T-helper 1 cell treated with Interleukin-12 subunit alpha and Interleukin-12 subunit beta and Interleukin-4 antibody, amounts not matched to agents 30 ng/mL and 1 ng/mL, for 36 hours (primary cell): ENCODE results near the gene PNLIP. TPM values are rescaled to one million over a fixed set of nuclear protein-coding genes. Genes with fewer than 3 reads are reported as not detected.

ENCODE experiments used
- intact Hi-C: fragments of 100-400 bp; cut with micrococcal nuclease; formaldehyde crosslinking; loops from one replicate; pipeline ENCODE4 v1.15.1; 2024
- total RNA-seq: library from RNA; stranded (reverse); gene quantifications from 2 replicates; pipeline ENCODE4 v1.2.3, GENCODE V29; 2022

The PNLIP gene
- total RNA-seq, 1 donor from 2014 or later, result not detected

DNA sequence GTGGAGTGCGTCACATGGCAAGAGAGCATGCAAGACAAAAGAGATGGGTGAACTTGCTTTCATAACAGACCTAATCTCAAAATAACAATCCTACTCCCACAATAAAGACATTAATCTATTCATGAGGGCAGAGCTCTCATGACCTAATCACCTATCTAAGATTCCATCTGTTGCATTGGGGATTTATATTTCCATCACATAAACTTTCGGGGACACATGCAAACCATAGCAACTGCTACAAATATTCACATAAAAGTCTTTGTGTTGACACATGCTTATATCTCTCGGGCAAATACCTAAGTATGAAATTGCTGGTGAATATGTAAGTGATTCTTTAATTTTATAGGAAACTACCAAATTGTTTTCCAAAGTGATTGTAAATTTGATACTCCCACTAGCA, 29.1 kb downstream of the PNLIP start:
- intact Hi-C loops, result no loop called here

- intact Hi-C loops, result no loop called here
These were observed 42.3 kb downstream of the PNLIP start for GRCh38 chr10:116587878-116588591.

DNA sequence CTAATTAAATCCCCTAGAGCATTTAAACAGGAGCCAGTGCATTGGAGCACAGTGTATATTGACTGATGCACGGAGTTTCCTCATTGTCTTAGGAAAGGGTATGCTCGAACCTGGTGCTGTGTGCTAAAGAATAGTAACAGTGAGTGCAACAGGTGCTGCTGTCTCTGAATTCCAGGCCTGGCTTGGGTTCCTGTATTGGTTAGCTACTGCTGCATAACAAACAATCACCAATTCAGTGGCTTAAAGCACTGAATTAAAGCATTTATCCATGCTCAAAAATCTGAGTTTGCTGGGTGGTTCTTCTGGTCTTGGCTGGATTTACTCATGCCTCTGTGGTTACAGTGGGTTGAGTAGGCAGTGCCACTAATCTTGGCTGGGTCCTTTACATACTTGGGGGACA, 43.3 kb downstream of the PNLIP start:
- intact Hi-C loops, result no loop called here

GRCh38 chr10:116589926-116590325, 44.2 kb downstream of the PNLIP start:
- intact Hi-C loops, result no loop called here

DNA sequence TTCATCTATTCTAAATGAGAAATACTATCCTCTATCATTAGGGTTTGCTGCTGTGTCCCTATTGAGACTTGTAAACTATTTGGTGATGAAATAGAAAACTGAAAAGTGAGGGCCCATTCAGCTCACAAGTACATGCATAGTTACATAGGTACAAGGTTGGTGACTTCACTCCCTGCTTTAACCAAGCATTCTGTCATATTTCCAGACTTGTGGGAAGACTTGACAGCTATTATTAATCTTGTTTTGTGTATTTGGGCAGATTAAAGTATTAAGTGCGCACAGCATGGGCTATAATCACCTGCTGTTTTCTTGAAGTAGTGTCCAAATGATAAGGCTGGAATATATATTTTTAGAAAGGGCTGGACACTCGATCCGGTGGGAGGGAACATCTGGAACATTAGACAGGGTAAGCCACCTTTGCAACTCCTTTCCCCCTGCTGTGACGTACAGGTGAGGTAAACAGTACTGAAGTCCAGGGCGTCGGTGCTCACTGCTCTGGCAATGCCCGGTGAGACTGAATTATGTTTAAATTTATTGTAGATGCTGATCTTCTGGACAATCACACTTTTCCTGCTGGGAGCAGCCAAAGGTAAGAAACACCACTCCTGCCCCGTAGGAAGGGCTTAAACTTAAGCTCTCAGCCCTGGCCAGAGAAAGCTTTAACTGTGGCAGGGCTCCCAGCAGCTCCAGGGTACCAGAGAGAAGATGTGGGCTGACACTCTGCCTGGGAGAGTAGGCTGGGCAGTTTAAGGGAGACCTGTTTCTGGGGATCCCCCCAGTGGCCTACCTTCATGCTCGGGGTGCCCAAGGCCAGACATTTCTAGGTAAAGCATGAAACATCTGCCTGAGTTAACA, 45.1 kb downstream of the PNLIP start, which contains the start of gene PNLIPRP1:
Gene PNLIPRP1 (plus strand): TSS at position 370 of the 855 bp plus-strand sequence. CDS start 171 bp downstream, at position 541.
- intact Hi-C loops, result no loop called here

DNA sequence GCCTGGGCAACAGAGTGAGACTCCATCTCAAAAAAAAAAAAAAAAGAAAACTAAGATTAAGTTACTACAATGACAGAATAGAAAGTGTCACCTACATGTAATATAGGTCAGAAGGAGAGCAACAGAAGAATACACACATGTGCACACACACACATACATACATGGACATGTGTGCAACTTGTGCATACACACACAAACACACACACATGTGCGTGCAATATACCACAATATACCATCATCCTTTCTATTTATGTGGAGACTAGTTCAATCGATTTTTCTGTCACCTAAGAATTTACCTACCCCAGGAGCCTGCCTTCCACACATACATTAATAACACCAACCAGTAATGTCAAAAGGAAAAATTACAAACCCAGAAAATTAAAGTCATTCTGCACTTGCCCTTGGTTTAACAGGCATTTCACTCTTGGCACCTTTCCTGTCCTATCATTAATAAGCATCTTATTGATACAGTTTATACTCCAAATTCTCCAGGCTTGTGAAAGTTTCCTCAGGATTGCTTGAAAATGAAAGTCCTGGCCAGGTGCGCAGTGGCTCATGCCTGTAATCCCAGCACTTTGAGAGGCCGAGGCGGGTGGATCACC, 47.5 kb downstream of the PNLIP start:
- intact Hi-C loops, result no loop called here

DNA sequence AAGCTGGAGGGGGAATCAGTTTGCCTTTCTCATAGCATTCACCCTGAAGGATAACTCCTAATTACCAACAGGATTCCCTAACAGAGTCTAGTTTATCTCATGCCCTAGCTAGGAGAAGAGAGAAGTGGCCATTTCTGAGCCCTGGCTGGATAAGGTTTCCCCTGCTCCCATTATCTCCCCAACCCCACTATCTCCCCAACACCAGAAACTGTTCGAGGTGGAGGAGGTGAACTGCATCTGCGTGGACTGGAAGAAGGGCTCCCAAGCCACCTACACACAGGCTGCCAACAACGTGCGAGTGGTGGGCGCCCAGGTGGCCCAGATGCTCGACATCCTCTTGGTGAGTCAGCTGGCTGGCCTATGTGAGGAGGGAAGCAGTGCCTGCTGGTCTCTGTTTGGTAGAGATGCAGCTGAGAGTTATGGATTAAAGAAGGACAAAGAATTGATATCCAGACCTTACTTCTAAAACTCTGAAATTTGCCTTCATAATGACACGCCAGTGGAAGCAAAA, 48.8 kb downstream of the PNLIP start:
- intact Hi-C loops, result no loop called here

- intact Hi-C loops, result no loop called here
These were observed 50.3 kb downstream of the PNLIP start for GRCh38 chr10:116596062-116596461.

DNA sequence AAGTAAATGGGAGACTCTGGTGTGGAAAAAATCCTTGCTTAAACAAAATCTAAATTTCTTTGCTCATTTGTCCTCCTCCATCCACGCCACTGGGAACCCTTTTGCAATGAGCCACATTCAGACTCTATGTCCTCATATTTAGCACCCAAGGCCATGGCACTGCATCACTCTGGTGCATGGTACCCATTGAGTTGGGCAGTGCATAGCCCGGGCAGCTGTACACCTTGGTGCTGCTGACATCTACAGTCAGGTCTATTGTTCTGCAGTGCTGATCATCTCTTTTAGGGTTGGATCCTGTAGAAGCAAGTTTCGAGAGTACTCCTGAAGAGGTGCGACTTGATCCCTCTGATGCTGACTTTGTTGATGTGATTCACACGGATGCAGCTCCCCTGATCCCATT, 51.8 kb downstream of the PNLIP start:
- intact Hi-C loops, result no loop called here

DNA sequence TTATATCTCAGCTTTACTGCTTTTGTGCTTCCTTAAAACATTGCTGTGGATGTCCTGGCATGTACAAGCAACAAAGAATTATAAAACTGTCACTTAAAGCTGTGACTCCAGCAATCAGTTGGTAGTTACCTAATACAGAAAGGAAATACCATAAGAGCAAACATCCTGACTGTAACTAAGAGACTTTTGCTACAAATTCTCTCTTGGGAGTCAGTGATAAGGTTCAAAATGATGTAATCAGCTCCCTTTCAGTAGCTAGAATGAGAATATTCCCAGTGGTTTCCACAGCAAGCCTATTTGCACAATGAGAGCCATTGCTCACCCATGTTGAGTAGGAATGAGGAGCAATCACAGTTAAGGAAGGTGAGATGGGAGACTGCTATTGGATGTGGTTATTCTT, 52.6 kb downstream of the PNLIP start:
- intact Hi-C loops, result no loop called here

GRCh38 chr10:116599991-116600390, 54.3 kb downstream of the PNLIP start:
- intact Hi-C loops, result no loop called here

DNA sequence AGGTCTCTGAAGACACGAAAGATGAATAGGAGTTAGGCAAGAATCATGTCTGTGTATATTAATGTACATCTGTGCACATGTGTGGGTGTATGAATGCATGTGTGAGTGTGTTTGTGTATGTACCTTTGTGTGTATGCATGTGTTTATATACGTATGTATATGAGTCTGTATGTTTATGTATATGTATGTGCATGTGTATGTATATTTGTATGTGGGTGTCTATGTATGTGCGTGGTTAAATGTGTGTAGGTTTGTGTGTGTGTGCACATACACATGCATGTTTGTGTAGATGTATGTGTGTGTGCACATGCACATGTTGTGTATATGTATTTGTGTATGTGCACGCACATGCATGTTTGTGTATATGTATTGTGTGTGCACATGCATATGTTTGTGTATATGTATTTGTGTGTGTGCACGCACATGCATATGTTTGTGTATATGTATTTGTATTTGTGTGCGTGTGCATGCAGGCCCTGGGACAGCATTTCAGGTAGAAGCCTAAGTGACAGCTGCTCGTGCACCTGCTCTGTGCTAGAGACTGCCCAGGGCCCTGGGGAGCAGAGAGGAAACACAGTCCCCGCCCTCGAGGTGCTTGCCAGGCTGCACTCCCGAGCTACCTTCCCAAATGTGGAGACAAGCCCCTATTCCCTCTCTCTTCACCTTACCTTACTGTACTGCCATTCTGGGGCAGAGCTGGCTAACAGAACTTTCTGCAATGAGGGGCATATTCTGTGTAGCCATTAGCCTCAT, 57.1 kb downstream of the PNLIP start:
- intact Hi-C loops, result no loop called here

GRCh38 chr10:116606061-116606483, 60.3 kb downstream of the PNLIP start:
- intact Hi-C loops, result no loop called here

DNA sequence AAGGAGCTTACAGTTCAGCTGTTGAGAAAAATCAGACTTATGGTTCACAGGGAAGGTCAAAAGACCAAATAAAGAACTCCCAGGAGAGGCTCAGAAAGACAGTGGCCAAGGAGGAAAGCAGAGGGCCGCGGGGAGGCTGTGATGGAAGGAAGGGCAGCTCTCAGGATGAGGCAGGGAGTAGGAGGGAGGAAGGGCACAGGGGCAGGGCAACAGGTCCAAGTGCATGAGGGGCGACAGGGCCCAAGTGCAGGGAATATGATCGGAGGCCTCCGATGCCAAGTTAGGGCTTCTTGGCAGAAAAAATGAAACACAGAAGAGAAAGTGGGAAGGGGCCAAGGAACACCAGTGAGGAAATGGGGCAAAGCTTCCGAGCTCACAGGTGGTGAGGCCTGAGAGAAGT, 61.6 kb downstream of the PNLIP start:
- intact Hi-C loops, result no loop called here

GRCh38 chr10:116608686-116609594, 63.2 kb downstream of the PNLIP start:
- intact Hi-C loops, result no loop called here

DNA sequence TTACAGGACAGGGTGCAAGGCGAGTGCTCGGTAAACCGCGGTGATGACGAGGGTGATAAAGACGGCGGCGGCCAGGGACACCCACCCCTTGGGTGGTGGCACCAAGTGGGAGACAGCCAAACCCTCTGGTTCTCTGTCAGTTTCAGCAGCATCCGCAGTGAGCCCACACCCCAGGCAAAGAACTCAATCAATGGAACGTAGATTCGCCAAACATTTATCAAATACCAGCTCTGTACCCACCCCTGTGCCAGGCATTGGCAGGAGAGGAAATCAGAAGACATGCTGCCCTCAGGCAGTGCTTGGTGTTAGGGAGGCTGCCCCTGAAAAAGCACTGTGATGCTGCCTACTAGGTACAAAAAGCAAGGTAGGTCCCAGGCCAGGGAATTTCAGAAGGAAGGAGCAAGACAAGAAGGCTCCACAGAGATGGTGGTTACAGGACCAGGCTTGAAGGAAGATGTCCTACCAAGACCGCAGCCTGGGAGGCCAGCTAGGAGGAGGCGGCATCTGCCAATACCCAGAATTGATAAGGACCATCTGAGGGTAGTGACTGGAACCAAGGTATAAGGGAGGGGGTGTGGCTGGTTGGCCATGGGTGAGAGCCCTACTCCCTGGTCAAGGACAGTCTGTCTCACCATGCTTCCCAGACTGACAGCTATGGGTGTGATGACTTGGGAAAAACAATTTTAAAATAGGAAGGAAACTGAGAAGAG, 64.9 kb downstream of the PNLIP start:
- intact Hi-C loops, result no loop called here

DNA sequence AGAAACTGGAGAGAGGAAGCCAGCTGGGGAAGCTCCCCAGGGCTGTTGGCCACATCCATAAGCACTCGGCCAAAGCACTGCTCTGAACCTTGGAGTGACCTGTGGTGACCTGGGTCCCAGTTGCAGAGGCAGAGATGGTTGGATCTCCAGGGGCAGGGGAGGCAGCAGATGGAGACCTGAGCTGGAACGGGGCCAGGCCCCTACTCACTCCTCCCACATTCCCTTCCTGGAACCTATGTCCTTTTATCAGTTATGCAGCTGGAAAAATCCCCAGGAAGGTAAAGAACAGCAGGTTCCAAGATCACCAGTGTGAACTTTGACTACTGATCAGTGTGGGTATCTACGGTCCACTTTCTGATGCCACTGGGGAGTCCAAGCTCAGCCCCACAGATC, 65.4 kb downstream of the PNLIP start:
- intact Hi-C loops, result no loop called here

- intact Hi-C loops, result no loop called here
These were observed 66.5 kb downstream of the PNLIP start for GRCh38 chr10:116612107-116612769.

- intact Hi-C loops, result no loop called here
These were observed 67.7 kb downstream of the PNLIP start for GRCh38 chr10:116613471-116613870.
